GM21619 (cell line): ENCODE data around the gene ANKRD36.
"Not testable (repeated sequence)": the region's sequence is repeated elsewhere in the genome, so short reads cannot be mapped to it uniquely, and the experiment has no call there.

ENCODE experiments used
- ATAC-seq: cut with Tn5 transposase; IDR thresholded peaks from one replicate; pipeline ENCODE4 v1.9.1; 2021; ENCODE audit not compliant: unreplicated experiment

ANKRD36 gene

GRCh38 chr2:97268075-97268591 lies 155.2 kb downstream of the ANKRD36 start:
- not testable (repeated sequence) for ATAC-seq

GRCh38 chr2:97276232-97276798 lies 163.4 kb downstream of the ANKRD36 start:
- not testable (repeated sequence) for ATAC-seq

- ATAC-seq = not testable (repeated sequence)
Observed at GRCh38 chr2:97285187-97285586, 172.2 kb downstream of the ANKRD36 start.

- ATAC-seq = not testable (repeated sequence)
Observed at GRCh38 chr2:97293687-97294086, 180.7 kb downstream of the ANKRD36 start.
